ENCODE measurements around the gene DTD1.

- no peak for TF ChIP-seq CTCF (IDR thresholded peaks at IDR 0.05; ENCODE audit: insufficient read depth, low read length, poor library complexity, severe bottlenecking)
- no peak for TF ChIP-seq EZH2phosphoT487 (conservative IDR thresholded peaks at IDR 0.05; ENCODE audit: low read length)
These were observed 124.3 kb downstream of the DTD1 start for GRCh38 chr20:18712131-18712530.

All from SU-DHL-6 (cell line).